ENCODE data around the gene IGFBP3.

IGFBP3 gene

DNA sequence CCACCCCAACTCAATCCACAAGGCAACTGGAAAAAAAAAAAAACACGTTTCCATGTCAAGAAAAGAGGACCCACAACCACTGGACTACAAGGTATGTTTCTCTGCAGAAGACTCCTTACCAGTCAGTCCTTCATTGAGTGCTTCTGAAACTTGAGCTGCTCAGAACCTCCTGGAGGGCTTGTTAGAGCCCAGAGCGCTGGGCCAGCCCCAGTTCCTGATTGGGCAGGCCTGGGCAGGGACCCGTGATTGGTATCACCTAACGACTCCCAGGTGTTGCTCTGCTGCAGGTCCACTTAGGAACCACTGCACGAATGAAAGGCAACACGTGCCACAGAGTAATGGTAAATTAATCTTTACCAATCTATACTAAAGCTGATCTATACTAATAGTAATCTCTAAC is 47.7 kb downstream of the IGFBP3 start:
- Mint-ChIP-seq H3K4me3 (no peak overlapping the region), H3K27ac (ENCODE audit: low read depth) (no peak overlapping the region), H3K4me1 (no peaks in the 10 kb centered on the region), H3K36me3 (ENCODE audit: insufficient read depth) (no peaks in the 10 kb centered on the region), H3K27me3 (peaks cover 20% of the 10 kb centered on the region), H3K9me3 (no peaks in the 10 kb centered on the region)
- DNase-seq (ENCODE audit: low spot score in 2 of 2), result no peak
- no peak for ATAC-seq (replicated peaks; ENCODE audit: extremely low read depth, poor library complexity, severe bottlenecking)

DNA sequence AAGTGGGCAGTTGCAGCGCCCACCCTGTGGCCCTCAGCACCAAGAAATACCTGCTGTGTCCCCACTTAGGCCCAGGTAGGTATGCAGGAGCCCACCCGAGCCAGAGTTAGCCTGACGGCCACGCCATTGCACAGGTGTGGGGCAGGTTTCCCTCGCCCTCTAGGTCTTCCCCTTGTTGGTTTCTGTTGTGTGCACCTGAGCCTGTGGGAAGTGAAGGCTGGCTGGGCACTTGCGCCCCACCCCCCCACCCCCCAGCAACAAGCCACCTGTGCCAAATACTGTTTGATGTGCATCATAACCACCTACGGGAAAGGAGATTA is 48.1 kb downstream of the IGFBP3 start, which contains the start of gene CCDC201:
Gene CCDC201 (minus strand): TSS at position 48 of the 320 bp plus-strand sequence. CDS start 75 bp downstream, outside the sequence.
- peaks cover 23% of the 10 kb centered on the region for H3K27me3 Mint-ChIP-seq
- no peak within 1 kb of the TSS for H3K4me3 Mint-ChIP-seq
- H3K27ac Mint-ChIP-seq (ENCODE audit: low read depth), result no peak within 1 kb of the TSS
- H3K4me1 Mint-ChIP-seq, result no peaks in the 10 kb centered on the region
- DNase-seq (ENCODE audit: low spot score in 2 of 2) (no peak), ATAC-seq (replicated peaks; ENCODE audit: extremely low read depth, poor library complexity, severe bottlenecking) (no peak)
- no peaks in the 10 kb centered on the region for H3K36me3 Mint-ChIP-seq (ENCODE audit: insufficient read depth)
- H3K9me3 Mint-ChIP-seq, result no peaks in the 10 kb centered on the region

DNA sequence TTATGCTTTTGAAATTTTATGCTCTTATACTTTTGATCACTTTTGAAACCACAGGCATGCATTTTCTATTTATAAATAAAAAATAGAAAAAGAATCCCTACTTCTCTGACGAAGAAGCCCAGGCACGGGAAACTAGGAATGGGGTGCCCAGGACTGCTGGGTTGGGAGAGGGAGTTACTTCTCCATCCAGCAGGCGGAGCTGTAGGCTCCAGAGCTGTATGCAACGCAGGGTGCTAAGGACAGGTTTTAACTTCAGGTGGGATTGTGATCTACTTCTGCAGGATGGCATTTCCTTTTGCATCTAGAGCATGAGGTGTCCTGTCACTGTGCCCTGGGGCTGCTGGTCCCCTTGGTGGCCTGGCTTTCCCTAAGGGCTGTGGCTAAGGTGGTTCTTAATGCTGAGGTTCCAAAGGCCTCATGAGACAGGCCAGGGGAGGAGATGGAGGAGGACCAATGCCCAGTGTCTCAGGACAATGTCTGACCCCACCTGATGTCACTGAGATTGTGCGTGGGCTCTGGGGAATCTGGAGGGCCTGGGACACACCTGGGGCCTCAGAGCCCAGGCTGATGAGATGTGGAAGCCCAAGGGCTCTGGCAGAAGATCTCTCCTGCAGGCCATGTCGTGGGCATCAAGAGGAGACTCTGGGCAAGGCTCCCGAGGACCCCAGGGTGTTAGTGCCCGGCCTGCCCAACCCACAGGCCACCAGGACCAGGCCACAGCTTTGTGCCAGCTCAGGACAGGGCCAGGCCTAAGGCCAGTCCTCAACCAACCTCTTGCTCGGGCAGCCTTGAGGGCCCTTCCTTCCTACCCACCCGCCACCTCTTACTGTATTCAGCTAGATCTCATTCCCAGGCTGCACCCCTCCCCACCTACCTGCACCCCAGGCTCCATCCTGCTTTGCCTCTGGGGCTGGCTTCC is 48.7 kb downstream of the IGFBP3 start:
- no peak for ATAC-seq (replicated peaks; ENCODE audit: extremely low read depth, poor library complexity, severe bottlenecking)
- Mint-ChIP-seq H3K27me3 (peaks cover 30% of the 10 kb centered on the region), H3K27ac (ENCODE audit: low read depth) (no peak overlapping the region), H3K9me3 (no peaks in the 10 kb centered on the region), H3K36me3 (ENCODE audit: insufficient read depth) (no peaks in the 10 kb centered on the region), H3K4me3 (no peak overlapping the region), H3K4me1 (no peaks in the 10 kb centered on the region)
- DNase-seq (ENCODE audit: low spot score in 2 of 2), result no peak

DNA sequence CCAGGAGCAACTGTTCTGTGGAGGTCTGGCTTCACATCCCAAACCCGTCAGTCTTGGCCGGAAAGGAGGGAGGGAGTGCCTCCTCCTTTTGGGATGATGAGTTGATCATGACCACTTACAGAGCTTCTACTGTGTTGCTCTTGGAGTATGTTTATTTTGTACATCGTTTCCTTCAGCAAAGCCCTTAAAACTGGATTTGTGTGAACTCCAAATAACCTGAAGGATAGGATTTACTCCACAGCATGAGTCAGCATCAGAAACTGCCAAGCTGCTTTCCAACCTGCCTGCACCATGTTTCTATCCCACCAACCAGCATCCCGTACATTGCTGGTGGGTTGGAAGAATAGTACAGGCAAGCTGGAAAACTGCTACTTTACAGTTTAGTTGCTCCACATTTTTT is 51.6 kb downstream of the IGFBP3 start:
- no peak for ATAC-seq (replicated peaks; ENCODE audit: extremely low read depth, poor library complexity, severe bottlenecking)

DNA sequence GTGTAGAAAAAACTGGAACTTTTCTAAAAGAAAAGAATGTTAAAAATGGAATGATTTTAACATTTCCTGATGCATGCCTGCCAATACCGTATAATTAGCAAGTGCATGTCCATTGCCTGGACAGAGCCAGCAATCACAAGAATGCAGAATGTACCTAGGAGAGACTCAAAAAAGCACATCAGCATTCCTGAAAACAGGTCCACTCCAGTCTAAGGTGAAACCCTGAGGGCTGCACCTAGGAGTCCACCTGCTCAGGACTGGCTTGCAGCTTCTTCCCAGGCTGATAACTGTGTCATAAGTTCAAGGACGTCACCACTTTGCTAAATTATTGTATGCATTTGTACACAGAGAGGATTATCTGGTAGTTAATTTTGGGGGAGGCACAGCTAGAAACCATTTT is 53.6 kb downstream of the IGFBP3 start:
- Mint-ChIP-seq H3K27me3 (peaks cover 63% of the 10 kb centered on the region), H3K4me1 (no peaks in the 10 kb centered on the region), H3K27ac (ENCODE audit: low read depth) (no peak overlapping the region), H3K9me3 (no peaks in the 10 kb centered on the region), H3K4me3 (no peak overlapping the region), H3K36me3 (ENCODE audit: insufficient read depth) (no peaks in the 10 kb centered on the region)
- DNase-seq (ENCODE audit: low spot score in 2 of 2) (no peak), ATAC-seq (replicated peaks; ENCODE audit: extremely low read depth, poor library complexity, severe bottlenecking) (no peak)

More for the DNA sequence above, 51.6 kb downstream of the IGFBP3 start:
- no peaks in the 10 kb centered on the region for H3K4me1 Mint-ChIP-seq
- peaks cover 44% of the 10 kb centered on the region for H3K27me3 Mint-ChIP-seq
- no peak for DNase-seq (ENCODE audit: low spot score in 2 of 2)
- no peak overlapping the region for H3K4me3 Mint-ChIP-seq
- no peaks in the 10 kb centered on the region for H3K9me3 Mint-ChIP-seq
- H3K27ac Mint-ChIP-seq (ENCODE audit: low read depth), result no peak overlapping the region
- H3K36me3 Mint-ChIP-seq (ENCODE audit: insufficient read depth), result no peaks in the 10 kb centered on the region

DNA sequence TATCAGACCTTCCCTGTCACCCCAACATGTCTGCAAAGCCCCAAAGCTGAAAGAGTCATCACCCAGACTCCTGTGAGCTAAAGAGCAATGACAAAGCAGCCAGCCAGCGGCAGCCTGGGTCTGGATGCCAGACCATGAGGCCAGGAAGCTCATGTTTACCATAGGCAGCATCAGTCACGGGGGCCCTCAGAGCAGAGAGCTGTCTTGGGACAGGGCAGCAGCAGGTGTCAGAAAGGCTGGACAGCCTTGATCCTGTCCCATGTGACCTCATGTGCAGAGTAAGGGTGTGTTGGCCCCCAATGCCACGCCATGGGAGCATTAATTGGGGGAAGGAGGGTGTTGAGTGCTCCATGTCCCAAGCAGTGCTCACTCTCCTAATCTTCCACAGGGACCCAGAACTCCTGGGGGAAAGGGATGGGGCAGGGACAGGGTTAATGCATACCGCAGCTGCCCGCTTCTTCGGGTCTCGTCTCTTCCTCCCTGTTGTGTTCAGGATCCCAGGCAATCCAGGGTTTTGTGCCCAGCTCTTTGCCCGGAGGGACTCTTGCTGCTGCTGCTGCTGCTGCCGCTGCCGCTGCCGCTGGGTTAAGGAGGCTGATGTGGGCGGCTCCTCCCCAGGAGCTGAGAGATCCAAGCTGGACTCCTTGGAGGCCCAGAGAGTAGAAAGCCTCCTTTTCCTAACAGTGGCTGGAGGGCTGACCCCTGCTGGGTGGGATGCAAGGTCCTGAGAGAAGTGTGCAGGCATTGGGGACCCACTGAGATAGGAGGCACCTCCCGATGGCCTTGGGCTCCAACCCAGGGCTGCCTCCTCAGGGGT is 55.3 kb downstream of the IGFBP3 start:
- H3K27me3 Mint-ChIP-seq, result peaks cover 66% of the 10 kb centered on the region
- H3K27ac Mint-ChIP-seq (ENCODE audit: low read depth), result no peak overlapping the region
- no peaks in the 10 kb centered on the region for H3K9me3 Mint-ChIP-seq
- H3K36me3 Mint-ChIP-seq (ENCODE audit: insufficient read depth), result no peaks in the 10 kb centered on the region
- no peak overlapping the region for H3K4me3 Mint-ChIP-seq
- DNase-seq (ENCODE audit: low spot score in 2 of 2) (no peak), ATAC-seq (replicated peaks; ENCODE audit: extremely low read depth, poor library complexity, severe bottlenecking) (no peak)
- no peaks in the 10 kb centered on the region for H3K4me1 Mint-ChIP-seq

DNA sequence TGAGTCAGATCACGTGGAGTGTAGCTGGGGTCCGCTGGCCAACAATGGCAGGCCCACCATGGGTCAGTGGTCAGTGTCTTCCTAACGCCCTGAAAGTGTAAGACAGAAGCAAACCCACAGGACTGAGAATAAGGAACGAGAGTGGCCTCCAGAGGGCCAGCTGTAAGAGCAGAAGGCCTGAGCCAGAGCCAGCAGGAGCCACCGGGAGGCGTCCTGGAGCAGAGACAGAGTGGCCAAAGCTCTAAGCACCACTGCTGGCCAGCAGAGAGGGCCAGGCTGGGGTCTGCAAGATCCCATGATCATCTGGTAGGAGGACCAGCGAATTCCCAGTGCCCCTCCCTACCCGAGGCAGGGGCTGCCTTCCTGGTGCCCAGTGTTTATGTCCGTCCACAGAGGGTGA is 57.4 kb downstream of the IGFBP3 start:
- DNase-seq (ENCODE audit: low spot score in 2 of 2) (no peak), ATAC-seq (replicated peaks; ENCODE audit: extremely low read depth, poor library complexity, severe bottlenecking) (no peak)
- H3K27me3 Mint-ChIP-seq, result peaks cover 65% of the 10 kb centered on the region
- no peaks in the 10 kb centered on the region for H3K36me3 Mint-ChIP-seq (ENCODE audit: insufficient read depth)
- no peaks in the 10 kb centered on the region for H3K9me3 Mint-ChIP-seq
- no peaks in the 10 kb centered on the region for H3K4me1 Mint-ChIP-seq
- H3K27ac Mint-ChIP-seq (ENCODE audit: low read depth), result no peak overlapping the region
- no peak overlapping the region for H3K4me3 Mint-ChIP-seq

Data from central memory CD8-positive, alpha-beta T cell (primary cell).